HG02623 (cell line): Measurements from ENCODE around the gene KLHL22.
"Not testable (repeated sequence)": the region's sequence is repeated elsewhere in the genome, so short reads cannot be mapped to it uniquely, and the experiment has no call there.

Experiments
- ATAC-seq: cut with Tn5 transposase; IDR thresholded peaks from one replicate; pipeline ENCODE4 v1.9.1; 2021; ENCODE audit warnings: moderate library complexity; ENCODE audit not compliant: unreplicated experiment

The KLHL22 gene

GRCh38 chr22:20472629-20473442 is 22.8 kb downstream of the KLHL22 start:
- no peak for ATAC-seq

GRCh38 chr22:20471126-20471833 is 24.3 kb downstream of the KLHL22 start:
- no peak for ATAC-seq

- ATAC-seq: not testable (repeated sequence)
Measured at GRCh38 chr22:20470525-20470924, 25.1 kb downstream of the KLHL22 start.

GRCh38 chr22:20469110-20469868 is 26.3 kb downstream of the KLHL22 start:
- no peak for ATAC-seq

- ATAC-seq: no peak
Measured at GRCh38 chr22:20466659-20467379, 28.8 kb downstream of the KLHL22 start.

GRCh38 chr22:20465759-20466077 is 29.9 kb downstream of the KLHL22 start:
- ATAC-seq: no peak

GRCh38 chr22:20464912-20465758 is 30.5 kb downstream of the KLHL22 start:
- no peak for ATAC-seq

- ATAC-seq: no peak
Measured at GRCh38 chr22:20464096-20464614, 31.4 kb downstream of the KLHL22 start.

GRCh38 chr22:20463324-20464095 is 32.1 kb downstream of the KLHL22 start:
- ATAC-seq: no peak

- no peak for ATAC-seq
Measured at GRCh38 chr22:20459862-20460261, 35.7 kb downstream of the KLHL22 start.

- no peak for ATAC-seq
Measured at GRCh38 chr22:20459152-20459542, 36.4 kb downstream of the KLHL22 start.

GRCh38 chr22:20458530-20459151 is 37.0 kb downstream of the KLHL22 start:
- no peak for ATAC-seq

GRCh38 chr22:20457506-20458240 is 37.9 kb downstream of the KLHL22 start:
- no peak for ATAC-seq

- no peak for ATAC-seq
Measured at GRCh38 chr22:20456722-20457076, 38.9 kb downstream of the KLHL22 start.

GRCh38 chr22:20456064-20456721 is 39.4 kb downstream of the KLHL22 start:
- peak; percentile 66 for ATAC-seq

GRCh38 chr22:20455709-20456063 is 39.9 kb downstream of the KLHL22 start:
- ATAC-seq: no peak

- ATAC-seq: no peak
Measured at GRCh38 chr22:20453222-20453621, 42.4 kb downstream of the KLHL22 start.

GRCh38 chr22:20451920-20452319 is 43.7 kb downstream of the KLHL22 start:
- no peak for ATAC-seq
